GM12878 (cell line): Measurements from ENCODE around the gene DHRS7B. TPM values are rescaled to one million over a fixed set of nuclear protein-coding genes. Genes with fewer than 3 reads are reported as not detected.
A peak's percentile ranks its signal among the peaks of the same experiment; 100 is the strongest.

Experiments
- ATAC-seq: fragments of 200-7000 bp; cut with Tn5 transposase; 3 replicates; pipeline ENCODE4 v1.9.1; 2020; ENCODE audit warnings: mild to moderate bottlenecking, moderate library complexity
- BruUV-seq: library from RNA; stranded (reverse); fragments of 400-500 nt; replicated peaks from 2 replicates; lab custom pipeline; 2021; lab: Mats Ljungman, UMichigan
- CTCF ChIA-PET: fragments of 300-600 bp; sonication (Branson Sonifier 250); formaldehyde crosslinking; extraction: SDS; loops from one replicate; lab custom pipeline; 2021; ENCODE audit warnings: inconsistent platforms; lab: Yijun Ruan, JAX
- POLR2A ChIA-PET: fragments of 350-600 bp; formaldehyde crosslinking; extraction: SDS; loops from one replicate; lab custom pipeline; 2021; ENCODE audit warnings: inconsistent platforms; lab: Charles Lee
- RAD21 ChIA-PET: fragments of 300-600 bp; sonication (Branson Sonifier 250); formaldehyde crosslinking; loops from one replicate; lab custom pipeline; 2023; ENCODE audit warnings: antibody characterized with exemption; ENCODE audit not compliant: unreplicated experiment; lab: Charles Lee
- SMC1A ChIA-PET: fragments of 300-600 bp; sonication (Branson Sonifier 250); formaldehyde crosslinking; loops from one replicate; lab custom pipeline; 2023; ENCODE audit not compliant: unreplicated experiment, uncharacterized antibody; lab: Charles Lee
- DNase-seq: peaks from one replicate; pipeline ENCODE4 v3.0.0-alpha.2; 2011; ENCODE audit warnings: low read depth, low spot score
- FAIRE-seq: peaks from 3 replicates; lab custom pipeline; 2011; peaks lifted over from hg19 to GRCh38; lab: Jason Lieb, UNC
- H2AFZ ChIP-seq: 2 replicates; pipeline ENCODE4 v1.6.0; 2011; ENCODE audit warnings: low read depth, low read length, control low read depth; ENCODE audit not compliant: control insufficient read depth
- H3K27ac ChIP-seq: 2 replicates; pipeline ENCODE4 v1.5.1; 2011; ENCODE audit warnings: control low read depth; ENCODE audit not compliant: control insufficient read depth, insufficient read depth
- H3K27me3 ChIP-seq, 2 experiments: replicated peaks in 1 of 2; 2 replicates each; pipeline versions ENCODE4 v1.6.0 to v1.6.1; 2011; ENCODE audit warnings: low read length in 1 of 2; ENCODE audit not compliant: control insufficient read depth in 2 of 2, insufficient read depth in 2 of 2
- H3K36me3 ChIP-seq, 2 experiments: 2 replicates each; pipeline ENCODE4 v1.5.1; 2011; ENCODE audit warnings: low read length in 1 of 2; ENCODE audit not compliant: control insufficient read depth in 2 of 2, insufficient read depth in 2 of 2
- H3K4me1 ChIP-seq: 2 replicates; pipeline ENCODE4 v1.6.1; 2011; ENCODE audit warnings: mild to moderate bottlenecking, low read length, moderate library complexity, mixed read lengths; ENCODE audit not compliant: control insufficient read depth, insufficient read depth
- H3K4me2 ChIP-seq: 2 replicates; pipeline ENCODE4 v1.6.0; 2011; ENCODE audit warnings: control low read depth; ENCODE audit not compliant: control insufficient read depth, insufficient read depth
- H3K4me3 ChIP-seq: fragments of 200-600 bp; sonication (generic); 2 replicates; pipeline ENCODE4 v1.5.1; 2016
- H3K79me2 ChIP-seq: 2 replicates; pipeline ENCODE4 v1.6.0; 2011; ENCODE audit warnings: low read length; ENCODE audit not compliant: control insufficient read depth, insufficient read depth
- H3K9ac ChIP-seq: 2 replicates; pipeline ENCODE4 v1.8.0; 2011; ENCODE audit warnings: low read length, control low read depth, mixed read lengths; ENCODE audit not compliant: control insufficient read depth, insufficient read depth
- H3K9me3 ChIP-seq: replicated peaks from 3 replicates; pipeline ENCODE4 v1.5.1; 2011; ENCODE audit warnings: mild to moderate bottlenecking, low read length; ENCODE audit not compliant: control insufficient read depth, insufficient read depth
- H4K20me1 ChIP-seq: 2 replicates; pipeline ENCODE4 v1.6.0; 2011; ENCODE audit not compliant: control insufficient read depth, insufficient read depth
- BHLHE40 ChIP-seq, 2 experiments: fragments of 450-650 bp in 1 of 2; IDR thresholded peaks; 2 replicates each; pipeline ENCODE4 v1.6.1; 2011 to 2017; ENCODE audit warnings: low read depth in 2 of 2, borderline replicate concordance in 1 of 2, improper control_type of control experiment in 1 of 2, low read length in 1 of 2, mild to moderate bottlenecking in 1 of 2
- CHD2 ChIP-seq: IDR thresholded peaks from 2 replicates; pipeline ENCODE4 v1.6.1; 2011; ENCODE audit warnings: low read depth, low read length, improper control_type of control experiment, borderline replicate concordance
- CHD4 ChIP-seq: fragments of 200-600 bp; sonication (generic); IDR thresholded peaks from 2 replicates; pipeline ENCODE4 v1.6.1; 2016; ENCODE audit warnings: mild to moderate bottlenecking
- IKZF1 ChIP-seq: fragments of 450-650 bp; conservative IDR thresholded peaks from 2 replicates; pipeline ENCODE4 v1.6.1; 2017; ENCODE audit warnings: antibody characterized with exemption, mild to moderate bottlenecking
- RFX5 ChIP-seq: IDR thresholded peaks from 2 replicates; pipeline ENCODE4 v1.6.1; 2011; ENCODE audit warnings: low read depth, low read length, improper control_type of control experiment
- SPI1 ChIP-seq: IDR thresholded peaks from 2 replicates; pipeline ENCODE4 v1.6.1; 2011; ENCODE audit warnings: low read depth, mild to moderate bottlenecking, low read length, moderate library complexity, borderline replicate concordance; ENCODE audit not compliant: insufficient read depth
- SREBF1 ChIP-seq: IDR thresholded peaks from 2 replicates; pipeline ENCODE4 v1.6.1; 2012; ENCODE audit warnings: mild to moderate bottlenecking, low read length
- WGBS: methylation state at CpG from one replicate; pipeline ENCODE4 v1.1.6; 2016; ENCODE audit warnings: low lambda C conversion rate; ENCODE audit not compliant: insufficient replicate concordance, insufficient coverage; ENCODE audit errors: missing lambda C conversion rate; 5-methylcytosine and 5-hydroxymethylcytosine counted together
- in situ Hi-C: fragments of 300-500 bp; cut with MboI; formaldehyde crosslinking; loops from 9 replicates; pipeline ENCODE4 v1.14.3; 2018; ENCODE audit warnings: mixed read lengths
- intact Hi-C: fragments of 100-400 bp; cut with micrococcal nuclease; formaldehyde crosslinking; loops from one replicate; pipeline ENCODE4 v1.14.2; 2022; ENCODE audit not compliant: unreplicated experiment
- polyA plus RNA-seq, 11 experiments: library from polyadenylated mRNA; depleted of rRNA in 4 of 11; unstranded in 6 of 11; stranded (reverse) in 5 of 11; fragments of >200 nt; fragmentation: Nextera tagmentation in 4 of 11; fragmentation: Illumina TruSeq in 1 of 11; extraction: Ambion mirVana in 4 of 11; extraction: Trizol in 1 of 11; gene quantifications; 1 replicate in 1 of 11; 2 replicates in 10 of 11; pipeline versions ENCODE4 v1.2.1 to v1.2.3, GENCODE V29; 2011 to 2016; ENCODE audit warnings: inconsistent platforms in 2 of 11, missing spikeins in 2 of 11, low read depth in 1 of 11
- total RNA-seq, 4 experiments: library from RNA; depleted of rRNA in 3 of 4; stranded (reverse); fragments of >200 nt in 3 of 4; fragmentation: Illumina TruSeq in 1 of 4; extraction: Trizol in 1 of 4; gene quantifications; 2 replicates each; pipeline versions ENCODE4 v1.2.1 to v1.2.3, GENCODE V29; 2013 to 2021
- TF ChIP-seq, protein P1 (sequence below): fragments of 450-650 bp; formaldehyde crosslinking; IDR thresholded peaks from 2 replicates; pipeline ENCODE4 v1.4.0; 2020; ENCODE audit warnings: mild to moderate bottlenecking, moderate library complexity
- TF ChIP-seq, protein P2 (sequence below): fragments of 450-650 bp; IDR thresholded peaks from 2 replicates; pipeline ENCODE4 v1.6.1; 2017; ENCODE audit warnings: mild to moderate bottlenecking, moderate library complexity

DHRS7B gene
- total and polyA plus RNA-seq, 10 of the 15 experiments (the other 5 are each of a cell fraction or from before 2014, with no cell fraction given) = 11.1 to 35.6 (median 23.0) TPM

DNA sequence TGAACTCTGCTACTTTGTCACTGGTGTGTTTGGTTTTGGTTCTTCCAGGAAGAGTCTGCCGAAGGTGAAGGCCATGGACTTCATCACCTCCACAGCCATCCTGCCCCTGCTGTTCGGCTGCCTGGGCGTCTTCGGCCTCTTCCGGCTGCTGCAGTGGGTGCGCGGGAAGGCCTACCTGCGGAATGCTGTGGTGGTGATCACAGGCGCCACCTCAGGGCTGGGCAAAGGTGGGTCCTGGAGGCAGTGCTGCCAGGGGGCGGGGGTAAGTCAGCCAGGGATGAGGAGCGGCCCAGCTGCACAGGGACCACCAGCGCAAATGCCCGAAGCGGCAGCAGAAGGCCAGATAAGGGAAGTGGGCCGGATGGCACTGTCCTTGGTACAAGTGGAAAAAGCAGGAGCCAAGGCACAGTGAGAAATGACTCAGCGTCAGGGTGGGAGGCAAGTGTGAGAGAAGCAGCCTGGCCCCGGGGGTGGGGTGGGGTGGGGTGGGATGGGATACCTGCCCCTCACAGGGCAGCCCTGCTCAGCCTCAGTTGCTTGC, 45.3 kb downstream of the DHRS7B start:
- no peak overlapping the region for H2AFZ ChIP-seq
- no TSS peak for BruUV-seq
- ChIA-PET SMC1A (no interaction called here), RAD21 (no interaction called here), CTCF (no interaction called here), POLR2A (no interaction called here)
- H3K27me3 ChIP-seq = no peaks in the 10 kb centered on the region
- FAIRE-seq (no peak), ATAC-seq (no peak), DNase-seq (no peak)
- H3K4me1 ChIP-seq = peaks cover 14% of the 10 kb centered on the region
- peak overlapping the region; percentile 73 for H3K27ac ChIP-seq
- no peaks in the 10 kb centered on the region for H3K79me2 ChIP-seq
- intact Hi-C loops = loop anchor here (2.0 kb wide), 1 partner anchor 45 kb away; the partner anchor contains the start of gene DHRS7B
- 0 out of 2 replicates have a peak, but pooled peaks have one; percentile 4 for TF ChIP-seq IKZF1
- no peak for TF ChIP-seq SPI1
- no peaks in the 10 kb centered on the region for H3K9me3 ChIP-seq
- no peaks in the 10 kb centered on the region for H4K20me1 ChIP-seq
- peak overlapping the region; percentile 14; the same call in 1 of the 2 replicates for H3K4me3 ChIP-seq
- H3K9ac ChIP-seq = 0 out of 2 replicates have a peak overlapping the region, but pooled peaks have one; percentile 32
- H3K4me2 ChIP-seq = peak overlapping the region; percentile 86
- in situ Hi-C loops = no loop called here
- 91% methylated on average over 15 of the region's 17 CpGs for WGBS
- peaks cover 4 to 7% of the 10 kb centered on the region in 2 experiments; a peak in 3 of 4 replicates for H3K36me3 ChIP-seq

DNA sequence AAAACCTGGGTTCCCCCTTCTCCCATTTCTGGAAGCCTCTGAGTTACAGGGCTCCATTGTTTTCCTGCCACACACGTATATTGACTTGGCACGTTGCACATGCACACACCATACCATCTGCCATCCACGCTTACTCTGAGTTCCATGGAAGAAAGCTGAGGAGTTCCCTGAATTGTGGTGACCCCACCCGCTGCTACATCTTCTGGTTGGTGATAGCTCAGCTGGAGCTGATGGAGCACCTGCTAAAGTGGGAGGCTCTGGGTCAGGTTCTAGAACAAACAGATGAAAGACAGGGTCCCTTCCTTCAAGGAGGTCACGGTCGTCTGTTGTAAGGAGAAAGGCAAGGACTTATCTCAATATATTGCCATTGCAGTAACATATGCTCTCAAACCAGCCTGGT, 46.1 kb downstream of the DHRS7B start:
- intact Hi-C loops (no loop called here), in situ Hi-C loops (no loop called here)
- Histone ChIP-seq H3K27ac (no peak overlapping the region), H3K9me3 (no peaks in the 10 kb centered on the region), H3K9ac (no peak overlapping the region), H3K27me3 (no peaks in the 10 kb centered on the region), H3K4me3 (no peak overlapping the region), H3K4me2 (no peak overlapping the region), H4K20me1 (no peaks in the 10 kb centered on the region), H2AFZ (no peak overlapping the region), H3K4me1 (peaks cover 14% of the 10 kb centered on the region), H3K79me2 (no peaks in the 10 kb centered on the region), H3K36me3 (peaks cover 4 to 7% of the 10 kb centered on the region in 2 experiments; a peak in 3 of 4 replicates)
- 96% methylated on average over 6 of the region's 6 CpGs for WGBS
- ChIA-PET RAD21 (no interaction called here), POLR2A (no interaction called here), CTCF (no interaction called here), SMC1A (no interaction called here)
- DNase-seq (no peak), FAIRE-seq (no peak), ATAC-seq (no peak)
- no TSS peak for BruUV-seq
- no peak for TF ChIP-seq CHD4
- no peak for TF ChIP-seq SREBF1
- TF ChIP-seq BHLHE40 (IDR thresholded peaks at IDR 0.05; ENCODE audit: borderline replicate concordance in 1 of 2, low read depth in 2 of 2, low read length in 1 of 2) = no peak
- TF ChIP-seq, protein P1, sequence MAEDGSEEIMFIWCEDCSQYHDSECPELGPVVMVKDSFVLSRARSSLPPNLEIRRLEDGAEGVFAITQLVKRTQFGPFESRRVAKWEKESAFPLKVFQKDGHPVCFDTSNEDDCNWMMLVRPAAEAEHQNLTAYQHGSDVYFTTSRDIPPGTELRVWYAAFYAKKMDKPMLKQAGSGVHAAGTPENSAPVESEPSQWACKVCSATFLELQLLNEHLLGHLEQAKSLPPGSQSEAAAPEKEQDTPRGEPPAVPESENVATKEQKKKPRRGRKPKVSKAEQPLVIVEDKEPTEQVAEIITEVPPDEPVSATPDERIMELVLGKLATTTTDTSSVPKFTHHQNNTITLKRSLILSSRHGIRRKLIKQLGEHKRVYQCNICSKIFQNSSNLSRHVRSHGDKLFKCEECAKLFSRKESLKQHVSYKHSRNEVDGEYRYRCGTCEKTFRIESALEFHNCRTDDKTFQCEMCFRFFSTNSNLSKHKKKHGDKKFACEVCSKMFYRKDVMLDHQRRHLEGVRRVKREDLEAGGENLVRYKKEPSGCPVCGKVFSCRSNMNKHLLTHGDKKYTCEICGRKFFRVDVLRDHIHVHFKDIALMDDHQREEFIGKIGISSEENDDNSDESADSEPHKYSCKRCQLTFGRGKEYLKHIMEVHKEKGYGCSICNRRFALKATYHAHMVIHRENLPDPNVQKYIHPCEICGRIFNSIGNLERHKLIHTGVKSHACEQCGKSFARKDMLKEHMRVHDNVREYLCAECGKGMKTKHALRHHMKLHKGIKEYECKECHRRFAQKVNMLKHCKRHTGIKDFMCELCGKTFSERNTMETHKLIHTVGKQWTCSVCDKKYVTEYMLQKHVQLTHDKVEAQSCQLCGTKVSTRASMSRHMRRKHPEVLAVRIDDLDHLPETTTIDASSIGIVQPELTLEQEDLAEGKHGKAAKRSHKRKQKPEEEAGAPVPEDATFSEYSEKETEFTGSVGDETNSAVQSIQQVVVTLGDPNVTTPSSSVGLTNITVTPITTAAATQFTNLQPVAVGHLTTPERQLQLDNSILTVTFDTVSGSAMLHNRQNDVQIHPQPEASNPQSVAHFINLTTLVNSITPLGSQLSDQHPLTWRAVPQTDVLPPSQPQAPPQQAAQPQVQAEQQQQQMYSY (CRISPR knock-in tag) = no peak
- TF ChIP-seq, protein P2, sequence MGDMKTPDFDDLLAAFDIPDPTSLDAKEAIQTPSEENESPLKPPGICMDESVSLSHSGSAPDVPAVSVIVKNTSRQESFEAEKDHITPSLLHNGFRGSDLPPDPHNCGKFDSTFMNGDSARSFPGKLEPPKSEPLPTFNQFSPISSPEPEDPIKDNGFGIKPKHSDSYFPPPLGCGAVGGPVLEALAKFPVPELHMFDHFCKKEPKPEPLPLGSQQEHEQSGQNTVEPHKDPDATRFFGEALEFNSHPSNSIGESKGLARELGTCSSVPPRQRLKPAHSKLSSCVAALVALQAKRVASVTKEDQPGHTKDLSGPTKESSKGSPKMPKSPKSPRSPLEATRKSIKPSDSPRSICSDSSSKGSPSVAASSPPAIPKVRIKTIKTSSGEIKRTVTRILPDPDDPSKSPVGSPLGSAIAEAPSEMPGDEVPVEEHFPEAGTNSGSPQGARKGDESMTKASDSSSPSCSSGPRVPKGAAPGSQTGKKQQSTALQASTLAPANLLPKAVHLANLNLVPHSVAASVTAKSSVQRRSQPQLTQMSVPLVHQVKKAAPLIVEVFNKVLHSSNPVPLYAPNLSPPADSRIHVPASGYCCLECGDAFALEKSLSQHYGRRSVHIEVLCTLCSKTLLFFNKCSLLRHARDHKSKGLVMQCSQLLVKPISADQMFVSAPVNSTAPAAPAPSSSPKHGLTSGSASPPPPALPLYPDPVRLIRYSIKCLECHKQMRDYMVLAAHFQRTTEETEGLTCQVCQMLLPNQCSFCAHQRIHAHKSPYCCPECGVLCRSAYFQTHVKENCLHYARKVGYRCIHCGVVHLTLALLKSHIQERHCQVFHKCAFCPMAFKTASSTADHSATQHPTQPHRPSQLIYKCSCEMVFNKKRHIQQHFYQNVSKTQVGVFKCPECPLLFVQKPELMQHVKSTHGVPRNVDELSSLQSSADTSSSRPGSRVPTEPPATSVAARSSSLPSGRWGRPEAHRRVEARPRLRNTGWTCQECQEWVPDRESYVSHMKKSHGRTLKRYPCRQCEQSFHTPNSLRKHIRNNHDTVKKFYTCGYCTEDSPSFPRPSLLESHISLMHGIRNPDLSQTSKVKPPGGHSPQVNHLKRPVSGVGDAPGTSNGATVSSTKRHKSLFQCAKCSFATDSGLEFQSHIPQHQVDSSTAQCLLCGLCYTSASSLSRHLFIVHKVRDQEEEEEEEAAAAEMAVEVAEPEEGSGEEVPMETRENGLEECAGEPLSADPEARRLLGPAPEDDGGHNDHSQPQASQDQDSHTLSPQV = no peak
- no peak for TF ChIP-seq RFX5
- TF ChIP-seq CHD2 = no peak
